Liver (tissue), 3 donors: Measurements from ENCODE around the gene VSIG10.

Source experiments
- CTCF ChIP-seq: fragments of 150-350 bp; IDR thresholded peaks from 2 replicates; pipeline ENCODE4 v1.5.1; 2017; ENCODE audit warnings: improper control_type of control experiment, low read depth, low read length; ENCODE audit not compliant: missing input control
- EGR1 ChIP-seq, 2 donors: IDR thresholded peaks; 2 replicates each; pipeline ENCODE4 v1.6.1; 2016 to 2018; ENCODE audit warnings: antibody characterized with exemption in 2 of 2, low read depth in 2 of 2
- GABPA ChIP-seq, 2 donors: IDR thresholded peaks in 1 of 2; conservative IDR thresholded peaks in 1 of 2; 2 replicates each; pipeline ENCODE4 v1.6.1; 2016; ENCODE audit warnings: antibody characterized with exemption in 2 of 2, mild to moderate bottlenecking in 1 of 2, moderate library complexity in 1 of 2
- RAD21 ChIP-seq, 2 donors: IDR thresholded peaks; 2 replicates each; pipeline ENCODE4 v1.6.1; 2016; ENCODE audit warnings: antibody characterized with exemption in 2 of 2, mild to moderate bottlenecking in 2 of 2
- RXRA ChIP-seq, 2 donors: IDR thresholded peaks; 2 replicates each; pipeline ENCODE4 v1.6.1; 2017 to 2018; ENCODE audit warnings: antibody characterized with exemption in 2 of 2, mild to moderate bottlenecking in 1 of 2
- SP1 ChIP-seq: IDR thresholded peaks from 2 replicates; pipeline ENCODE4 v1.6.1; 2018; ENCODE audit warnings: antibody characterized with exemption, mild to moderate bottlenecking
- TAF1 ChIP-seq: conservative IDR thresholded peaks from 2 replicates; pipeline ENCODE4 v1.6.1; 2016; ENCODE audit warnings: antibody characterized with exemption, mild to moderate bottlenecking
- YY1 ChIP-seq: IDR thresholded peaks from 2 replicates; pipeline ENCODE4 v1.6.1; 2016; ENCODE audit warnings: antibody characterized with exemption, mild to moderate bottlenecking
- donor health status: healthy.
- donor health status: healthy.

DNA sequence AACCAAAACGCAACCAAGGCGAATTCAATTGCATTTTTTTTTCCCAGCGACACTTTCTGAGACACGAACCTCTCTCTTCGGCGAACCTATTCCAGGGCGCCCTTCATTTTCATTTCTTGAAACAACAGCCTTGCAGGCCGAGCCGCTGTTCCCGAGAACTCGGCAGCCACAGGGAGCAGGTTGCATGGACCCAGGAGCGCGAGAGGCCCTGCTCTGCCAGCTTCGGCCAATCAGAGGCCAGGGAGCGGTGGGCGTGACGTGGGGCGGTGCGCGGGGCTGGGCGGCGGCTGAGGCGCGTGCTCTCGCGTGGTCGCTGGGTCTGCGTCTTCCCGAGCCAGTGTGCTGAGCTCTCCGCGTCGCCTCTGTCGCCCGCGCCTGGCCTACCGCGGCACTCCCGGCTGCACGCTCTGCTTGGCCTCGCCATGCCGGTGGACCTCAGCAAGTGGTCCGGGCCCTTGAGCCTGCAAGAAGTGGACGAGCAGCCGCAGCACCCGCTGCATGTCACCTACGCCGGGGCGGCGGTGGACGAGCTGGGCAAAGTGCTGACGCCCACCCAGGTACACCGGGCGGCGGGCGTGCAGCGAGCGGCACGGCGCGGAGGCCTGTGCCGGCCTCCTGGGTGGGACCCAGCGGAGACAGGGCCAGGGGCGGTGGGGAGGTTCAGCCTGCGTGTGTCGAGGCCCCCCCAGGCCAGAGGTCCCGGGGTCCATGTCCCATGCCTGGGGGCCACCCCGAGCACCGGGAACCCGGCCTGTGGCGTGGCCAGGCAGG, 32.2 kb upstream of the VSIG10 start, which contains the start of gene PEBP1:
- no peak for TF ChIP-seq EGR1 (IDR thresholded peaks at IDR 0.05; ENCODE audit: low read depth in 2 of 2)
- peak; percentile 82 for TF ChIP-seq TAF1
- peak; percentile 76 for TF ChIP-seq YY1
- no peak for TF ChIP-seq CTCF
- TF ChIP-seq RAD21 (IDR thresholded peaks at IDR 0.05), result peak in 1 of 2 donors; percentile 14
- TF ChIP-seq RXRA (IDR thresholded peaks at IDR 0.05), result no peak
- TF ChIP-seq SP1, result peak; percentile 77
- no peak for TF ChIP-seq GABPA (IDR thresholded peaks at IDR 0.05 in 1 of 2, conservative IDR thresholded peaks at IDR 0.05 in 1 of 2)
